Measurements from ENCODE around the gene MTHFD1. TPM values are rescaled to one million over a fixed set of nuclear protein-coding genes. Genes with fewer than 3 reads are reported as not detected.
"Not testable (repeated sequence)": the region's sequence is repeated elsewhere in the genome, so short reads cannot be mapped to it uniquely, and the experiment has no call there.

The MTHFD1 gene
- total RNA-seq: 63.8 TPM
- long read RNA-seq, full-length matches to known transcripts: 162 of 191 reads
- long read RNA-seq, partial matches to known transcripts: 18 of 191 reads
- long read RNA-seq, other reads (novel, unspliced or antisense): 11 of 191 reads

DNA sequence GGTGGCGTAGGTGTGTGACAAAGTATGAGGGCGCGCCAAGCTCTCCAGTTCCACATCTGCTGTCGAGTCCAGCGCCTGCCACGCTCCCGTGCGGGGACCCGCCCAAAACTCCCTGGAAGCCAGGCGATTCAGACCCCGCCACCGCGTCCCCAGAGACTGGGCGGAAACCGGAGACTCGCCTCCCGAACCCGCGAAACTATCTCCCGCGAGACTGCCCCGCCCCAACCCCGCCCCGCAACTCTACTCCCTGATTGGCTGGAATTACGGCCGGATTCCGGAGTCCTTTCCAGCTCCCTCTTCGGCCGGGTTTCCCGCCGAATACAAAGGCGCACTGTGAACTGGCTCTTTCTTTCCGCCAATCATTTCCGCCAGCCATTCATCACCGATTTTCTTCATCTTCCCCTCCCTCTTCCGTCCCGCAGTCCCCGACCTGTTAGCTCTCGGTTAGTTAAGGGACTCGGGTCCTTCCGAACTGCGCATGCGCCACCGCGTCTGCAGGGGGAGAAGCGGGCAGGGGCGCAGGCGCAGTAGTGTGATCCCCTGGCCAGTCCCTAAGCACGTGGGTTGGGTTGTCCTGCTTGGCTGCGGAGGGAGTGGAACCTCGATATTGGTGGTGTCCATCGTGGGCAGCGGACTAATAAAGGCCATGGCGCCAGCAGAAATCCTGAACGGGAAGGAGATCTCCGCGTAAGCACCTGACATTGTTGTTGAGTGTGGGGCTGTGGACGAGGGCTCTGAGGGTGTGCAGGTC, at the start of gene MTHFD1:
Gene MTHFD1 (plus strand): TSS at position 572 of the 751 bp plus-strand sequence. CDS start 75 bp downstream, at position 647.
- ATAC-seq (ENCODE audit: poor library complexity) (peak; percentile 96), DNase-seq (peak; percentile 100)
- intact Hi-C loops (cut with DNase I): no loop called here

DNA sequence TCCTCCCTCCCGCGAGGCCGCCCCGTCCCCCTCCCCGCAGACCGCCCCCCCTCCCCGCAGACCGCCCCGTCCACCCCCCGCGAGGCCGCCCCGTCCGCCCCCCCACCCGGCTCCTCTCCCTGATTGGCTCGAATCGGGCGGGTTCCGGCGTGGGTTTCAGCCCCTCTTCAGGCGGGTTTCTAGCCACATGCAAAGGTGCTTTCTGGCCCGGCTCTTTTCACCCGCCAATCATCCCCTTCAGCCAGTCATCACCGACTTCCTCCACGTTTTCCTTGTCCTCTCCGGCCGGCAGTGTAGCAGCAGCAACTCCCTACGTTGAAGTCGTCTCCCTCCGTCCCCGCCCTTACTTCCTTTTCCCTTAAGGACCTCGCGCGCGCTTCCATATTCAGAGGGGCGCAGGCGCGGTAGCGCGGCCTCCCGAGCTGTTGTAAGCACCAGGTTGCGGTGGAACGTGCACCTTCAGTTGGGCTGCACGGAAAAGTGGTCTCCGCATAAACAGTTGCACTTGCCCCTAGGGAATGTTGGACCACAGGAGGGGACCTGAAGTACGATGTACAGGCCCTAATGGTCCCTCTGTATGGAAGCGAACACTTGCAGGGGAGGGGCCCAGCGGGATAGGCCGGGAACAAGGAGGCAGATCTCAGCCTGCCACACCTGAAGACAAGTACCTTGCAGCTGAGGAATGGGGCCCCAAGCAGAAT, 49.4 kb upstream of the MTHFD1 start:
- ATAC-seq (ENCODE audit: poor library complexity): peak; percentile 95
- intact Hi-C loops (cut with DNase I): no loop called here
- peak; percentile 93 for DNase-seq

DNA sequence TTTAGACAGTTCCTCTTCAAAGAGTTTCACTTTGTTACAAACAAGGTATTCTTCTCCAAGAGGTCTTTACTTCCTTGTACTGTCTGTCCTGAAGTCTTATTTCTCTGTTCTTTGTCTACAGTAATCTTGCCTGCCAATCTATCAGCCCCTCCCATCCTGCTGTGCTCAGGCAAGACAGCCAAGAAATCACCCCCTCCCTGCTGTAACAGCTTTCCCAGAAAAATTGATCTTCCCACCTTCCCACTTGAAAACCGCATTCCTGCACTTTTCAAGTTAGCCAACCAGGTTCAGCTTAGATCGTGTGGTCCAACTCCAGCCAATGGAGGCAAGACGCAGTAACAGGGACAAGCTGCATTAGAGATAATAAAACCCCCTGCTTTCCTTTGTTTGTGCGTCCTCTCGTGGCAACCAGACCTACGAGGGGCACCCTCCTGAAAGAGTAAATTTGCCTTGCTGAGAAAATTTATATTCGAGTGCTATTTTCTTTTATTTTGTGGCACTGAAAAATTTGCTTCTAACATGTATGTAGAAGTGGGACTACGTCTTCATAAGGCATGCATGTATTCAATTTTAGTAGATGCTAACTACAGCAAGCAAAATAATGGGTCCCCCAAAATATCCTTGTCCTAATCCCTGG, 47.5 kb upstream of the MTHFD1 start:
- DNase-seq (no peak), ATAC-seq (ENCODE audit: poor library complexity) (no peak)
- intact Hi-C loops (cut with DNase I): loop anchor here (10.0 kb wide), 1 partner anchor 294 kb away; no protein-coding TSS in a partner anchor

DNA sequence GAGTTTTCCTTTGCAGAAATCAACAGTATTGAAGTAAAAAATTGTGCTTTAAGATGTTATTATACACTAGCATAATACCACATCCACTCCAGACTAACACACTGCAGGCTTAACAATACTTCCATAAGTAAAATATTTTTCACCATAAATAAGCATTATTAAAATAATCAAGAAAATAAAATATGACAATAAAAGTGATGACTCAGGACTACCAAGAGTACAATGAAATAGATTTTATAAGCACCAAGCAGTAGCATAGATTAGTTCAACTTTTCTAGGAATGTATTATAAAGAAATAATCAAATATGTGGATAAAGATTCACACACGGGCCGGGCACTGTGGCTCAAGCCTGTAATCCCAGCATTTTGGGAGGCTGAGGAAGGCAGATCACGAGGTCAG, 40.4 kb upstream of the MTHFD1 start:
- intact Hi-C loops (cut with DNase I): loop anchor here (10.0 kb wide), 1 partner anchor 287 kb away; no protein-coding TSS in a partner anchor
- ATAC-seq (ENCODE audit: poor library complexity): no peak
- no peak for DNase-seq

DNA sequence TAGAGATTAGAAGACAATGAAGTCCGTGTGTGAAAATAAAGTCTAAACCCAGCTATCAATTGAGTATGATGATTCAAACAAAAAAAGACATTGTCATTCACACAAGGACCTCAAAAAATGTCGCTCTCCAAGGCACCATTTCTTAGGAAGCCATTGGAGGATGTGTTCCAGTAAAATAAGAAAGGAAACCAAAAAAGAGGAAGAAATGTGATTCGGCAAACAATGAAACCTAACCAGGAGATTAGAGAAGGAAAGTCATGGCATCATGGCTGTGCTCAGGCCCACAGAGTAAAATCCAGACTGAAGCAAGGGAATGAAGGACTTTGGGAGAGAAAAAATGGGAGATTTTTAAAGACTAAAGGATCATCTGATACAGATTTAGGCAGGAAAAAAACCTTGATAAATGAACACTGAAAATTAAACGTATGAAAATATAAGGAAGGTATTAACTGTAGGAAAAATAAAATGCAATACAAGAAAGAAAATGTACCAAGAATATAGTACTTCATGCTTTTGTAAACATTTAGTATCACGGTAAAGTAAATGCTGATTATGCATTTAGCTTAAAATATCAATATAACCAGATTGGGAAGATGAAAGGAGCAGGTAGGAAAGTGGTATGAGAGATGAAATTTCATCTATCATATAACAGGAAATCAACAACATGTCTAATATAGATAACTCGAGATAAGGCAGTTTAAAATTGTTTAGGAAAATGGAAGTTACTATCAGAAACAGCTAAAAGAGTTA, 38.2 kb upstream of the MTHFD1 start:
- intact Hi-C loops (cut with DNase I): loop anchor here (10.0 kb wide), 1 partner anchor 285 kb away; no protein-coding TSS in a partner anchor
- DNase-seq (no peak), ATAC-seq (ENCODE audit: poor library complexity) (no peak)

DNA sequence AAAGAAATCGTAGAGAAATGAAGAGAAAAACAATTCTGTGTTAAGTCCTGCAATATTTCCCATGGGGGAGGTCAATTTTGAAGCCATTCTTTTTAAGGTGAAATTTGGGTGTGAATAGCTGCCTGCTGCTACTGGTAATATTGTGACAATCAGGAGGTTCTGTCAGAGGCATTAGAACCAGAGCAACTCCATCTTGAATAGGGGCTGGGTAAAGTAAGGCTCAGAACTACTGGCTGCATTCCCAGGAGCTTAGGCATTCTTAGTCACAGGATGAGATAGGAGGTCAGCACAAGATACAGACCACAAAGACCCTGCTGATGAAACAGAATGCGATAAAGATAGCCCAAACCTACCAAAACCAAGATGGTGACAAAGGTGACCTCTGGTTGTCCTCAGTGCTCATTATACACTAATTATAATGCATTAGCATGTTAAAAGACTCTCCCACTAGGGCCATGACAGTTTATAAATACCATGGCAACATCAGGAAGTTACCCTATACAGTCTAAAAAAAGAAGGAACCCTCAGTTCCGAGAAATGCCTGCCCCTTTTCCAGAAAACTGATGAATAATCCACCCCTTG, 24.8 kb upstream of the MTHFD1 start:
- ATAC-seq (ENCODE audit: poor library complexity) (no peak), DNase-seq (no peak)
- intact Hi-C loops (cut with DNase I): no loop called here

DNA sequence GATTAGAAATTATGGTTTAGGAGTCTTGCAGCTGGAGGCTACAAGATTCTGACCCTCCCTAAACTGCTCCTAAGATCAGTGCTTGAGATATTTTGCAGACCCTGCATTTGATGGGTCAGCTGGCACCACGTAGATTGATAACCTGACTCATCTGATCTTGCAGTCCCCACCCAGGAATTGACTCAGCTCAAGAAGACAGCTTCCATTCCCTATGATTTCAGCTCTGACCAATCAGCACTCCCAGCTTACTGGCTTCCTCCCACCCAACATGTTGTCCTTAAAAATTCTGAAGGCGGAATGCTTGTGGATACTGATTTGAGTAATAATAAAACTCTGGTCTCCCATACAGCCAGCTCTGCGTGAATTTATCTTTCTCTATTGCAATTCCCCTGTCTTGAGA, 23.2 kb upstream of the MTHFD1 start:
- ATAC-seq (ENCODE audit: poor library complexity) (no peak), DNase-seq (no peak)
- intact Hi-C loops (cut with DNase I): no loop called here

DNA sequence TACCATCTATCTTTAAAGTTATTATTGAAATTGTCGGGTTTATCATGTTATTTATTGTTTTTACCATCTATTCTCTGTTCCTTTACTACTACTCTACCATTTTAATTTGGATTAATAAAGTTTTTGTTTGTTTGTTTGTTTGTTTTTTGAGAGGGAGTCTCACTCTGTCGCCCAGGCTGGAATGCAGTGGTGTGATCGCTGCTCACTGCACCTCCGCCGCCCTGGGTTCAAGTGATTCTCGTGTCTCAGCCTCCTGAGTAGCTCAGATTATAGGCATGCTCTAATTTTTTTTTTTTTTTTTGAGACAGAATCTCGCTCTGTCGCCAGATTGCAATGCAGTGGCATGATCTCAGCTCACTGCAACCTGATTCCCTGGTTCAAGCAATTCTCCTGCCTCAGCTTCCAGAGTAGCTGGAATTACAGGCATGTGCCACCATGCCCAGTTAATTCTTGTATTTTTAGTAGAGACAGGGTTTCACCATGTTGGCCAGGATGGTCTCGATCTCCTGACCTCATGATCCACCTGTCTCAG, 22.7 kb upstream of the MTHFD1 start:
- intact Hi-C loops (cut with DNase I); DNase-seq; ATAC-seq (ENCODE audit: poor library complexity): not testable (repeated sequence)

DNA sequence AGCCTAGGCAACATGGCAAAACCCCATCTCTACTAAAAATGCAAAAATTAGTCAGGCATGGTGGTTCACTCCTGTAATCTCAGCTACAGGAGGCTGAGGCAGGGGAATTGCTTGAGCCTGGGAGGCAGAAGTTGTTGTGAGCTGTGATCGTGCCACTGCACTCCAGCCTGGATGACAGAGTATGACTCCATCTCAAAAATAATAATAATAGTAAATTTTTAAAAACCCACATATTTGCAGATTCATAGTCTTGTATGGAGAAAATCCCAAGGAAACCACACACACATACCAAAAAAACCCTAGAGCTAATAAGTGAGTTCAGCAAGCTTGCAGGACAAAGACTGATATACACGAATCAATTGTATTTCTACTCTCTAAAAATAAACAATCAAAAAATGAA, 19.0 kb upstream of the MTHFD1 start:
- intact Hi-C loops (cut with DNase I): no loop called here

DNA sequence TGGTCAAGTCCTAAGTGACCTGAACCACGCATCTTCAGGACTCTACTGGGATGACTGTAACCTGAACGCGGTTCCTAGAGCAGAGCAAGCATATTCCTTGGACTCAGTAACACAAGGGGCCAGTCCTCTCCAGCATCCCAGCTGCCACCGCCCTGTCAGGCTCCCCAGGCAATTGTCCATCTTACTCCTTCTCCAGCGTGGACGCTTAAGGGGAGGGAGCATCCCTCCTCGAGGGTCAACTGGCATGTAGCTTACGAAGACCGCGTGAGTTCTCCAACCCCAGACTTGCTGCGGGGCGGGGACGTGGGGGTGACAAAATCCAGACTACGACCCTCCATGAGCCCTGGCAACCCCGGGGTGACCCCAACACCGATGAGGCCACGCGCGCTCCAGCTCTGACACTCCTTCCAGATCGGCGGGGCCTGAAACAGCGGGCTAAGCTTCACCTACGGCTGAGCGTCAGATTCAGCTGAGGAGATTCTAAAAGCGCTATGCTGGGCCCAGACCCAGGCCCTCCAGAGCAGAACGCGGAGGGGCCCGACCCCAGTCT, 846 bp upstream of the MTHFD1 start:
- intact Hi-C loops (cut with DNase I): no loop called here
- peak; percentile 2 for ATAC-seq (ENCODE audit: poor library complexity)
- no peak for DNase-seq

More for the DNA sequence above, 19.0 kb upstream of the MTHFD1 start:
- DNase-seq: no peak
- no peak for ATAC-seq (ENCODE audit: poor library complexity)

DNA sequence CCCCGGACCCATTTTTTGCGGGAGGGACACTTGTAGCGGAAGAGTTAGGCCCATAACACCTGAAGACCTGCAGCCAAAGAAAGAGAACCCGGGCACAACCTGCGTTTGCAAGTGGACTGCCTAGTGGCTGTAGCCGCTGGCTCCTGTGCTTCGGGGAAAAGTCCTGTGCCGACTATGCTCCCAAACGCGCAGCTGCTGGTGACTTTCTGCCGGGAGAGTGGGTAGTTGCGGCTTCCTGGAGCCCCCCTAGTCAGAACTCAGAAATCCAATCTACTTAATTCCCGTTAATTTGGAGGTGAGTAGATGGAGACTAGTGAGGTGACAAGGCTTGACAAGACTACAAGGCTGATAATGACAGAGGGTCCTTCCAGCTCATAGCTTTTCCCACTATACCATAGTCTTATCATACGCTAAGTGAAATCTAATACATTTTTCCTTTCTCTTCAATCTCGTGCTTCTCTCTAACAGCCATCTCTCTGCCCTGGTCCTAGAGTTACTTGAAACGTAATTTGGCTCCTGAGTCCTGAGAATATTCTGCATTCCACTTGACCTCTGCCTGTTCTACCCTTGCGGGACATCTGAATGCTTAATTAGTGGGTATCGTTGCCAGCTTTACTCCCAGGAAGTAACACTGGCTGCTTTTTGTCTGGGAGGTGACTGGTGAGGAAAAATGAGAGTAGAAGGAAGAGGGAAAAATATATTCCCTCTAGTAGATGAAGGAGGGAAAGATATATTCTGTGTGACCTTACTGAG, 556 bp downstream of the MTHFD1 start:
- intact Hi-C loops (cut with DNase I): no loop called here
- peak; percentile 52 for DNase-seq
- ATAC-seq (ENCODE audit: poor library complexity): peak; percentile 40

DNA sequence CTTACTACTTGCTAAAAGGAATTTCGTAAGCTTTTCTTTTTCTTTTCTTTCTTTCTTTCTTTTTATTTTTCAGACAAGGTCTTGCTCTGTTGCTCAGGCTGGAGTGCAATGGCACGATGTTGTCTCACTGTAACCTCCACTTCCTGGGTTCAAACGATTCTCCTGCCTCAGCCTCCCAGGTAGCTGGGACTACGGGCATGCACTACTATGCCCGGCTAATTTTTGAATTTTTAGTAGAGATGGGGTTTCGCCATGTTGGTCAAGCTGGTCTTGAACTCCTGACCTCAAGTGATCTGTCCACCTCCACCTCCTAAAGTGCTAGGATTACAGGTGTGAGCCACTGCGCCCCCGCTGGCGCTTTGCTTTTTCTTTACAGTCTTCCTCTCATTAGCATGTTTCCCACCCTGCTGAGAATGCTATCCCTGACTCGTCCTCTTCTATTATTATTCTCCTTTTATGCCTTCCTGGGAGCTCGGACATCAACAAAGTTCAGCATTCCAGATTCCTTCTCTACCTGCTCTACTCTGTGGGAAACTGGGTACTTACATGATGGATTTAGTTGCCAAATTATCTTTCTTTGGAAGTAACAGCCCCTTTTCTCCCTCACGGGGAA, 3.1 kb downstream of the MTHFD1 start:
- DNase-seq: no peak
- ATAC-seq (ENCODE audit: poor library complexity): no peak
- intact Hi-C loops (cut with DNase I): no loop called here

DNA sequence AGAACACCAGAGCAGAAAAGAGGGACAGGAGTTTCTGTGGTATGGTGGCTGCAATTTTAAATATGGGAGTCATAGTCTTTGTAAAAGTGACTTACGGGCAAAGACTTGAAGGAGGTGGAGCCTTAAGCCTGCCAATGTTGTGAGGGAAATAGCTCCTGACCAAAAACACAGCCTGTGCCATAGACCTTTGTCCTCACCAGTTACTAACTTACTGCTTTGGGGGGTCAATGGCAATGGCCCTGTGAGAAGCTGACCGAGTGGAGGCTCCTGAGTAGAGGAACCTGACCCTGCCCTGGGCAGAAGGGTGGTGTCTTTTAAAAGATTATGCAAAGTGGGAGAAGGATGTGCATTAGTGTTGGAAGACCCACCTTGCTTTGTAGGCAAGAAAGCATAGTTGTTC, 3.8 kb downstream of the MTHFD1 start:
- intact Hi-C loops (cut with DNase I): no loop called here
- no peak for DNase-seq
- ATAC-seq (ENCODE audit: poor library complexity): no peak

DNA sequence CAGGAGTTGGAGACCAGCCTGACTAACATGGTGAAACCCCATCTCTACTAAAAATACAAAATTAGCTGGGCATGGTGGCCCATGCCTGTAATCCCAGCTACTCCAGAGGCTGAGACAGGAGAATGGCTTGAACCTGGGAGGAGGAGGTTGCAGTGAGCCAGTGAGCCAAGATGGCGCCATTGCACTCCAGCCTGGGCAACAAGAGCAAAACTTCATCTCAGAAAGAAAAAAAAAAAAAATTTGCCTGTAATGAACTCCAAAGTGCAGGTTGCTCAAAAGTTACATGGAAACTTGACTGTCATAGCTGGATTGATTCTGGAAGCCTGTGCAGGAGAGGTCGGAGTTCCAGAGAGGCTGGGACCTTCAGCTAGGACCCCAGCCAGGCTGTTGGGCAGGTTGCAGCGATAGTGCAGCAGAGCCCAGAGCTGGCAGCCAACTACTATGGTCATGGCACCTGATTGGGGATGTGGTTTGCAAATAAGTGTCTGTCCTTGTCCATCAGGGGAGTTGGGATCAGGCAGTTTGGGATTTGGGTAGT, 5.1 kb downstream of the MTHFD1 start:
- DNase-seq; intact Hi-C loops (cut with DNase I); ATAC-seq (ENCODE audit: poor library complexity): not testable (repeated sequence)

DNA sequence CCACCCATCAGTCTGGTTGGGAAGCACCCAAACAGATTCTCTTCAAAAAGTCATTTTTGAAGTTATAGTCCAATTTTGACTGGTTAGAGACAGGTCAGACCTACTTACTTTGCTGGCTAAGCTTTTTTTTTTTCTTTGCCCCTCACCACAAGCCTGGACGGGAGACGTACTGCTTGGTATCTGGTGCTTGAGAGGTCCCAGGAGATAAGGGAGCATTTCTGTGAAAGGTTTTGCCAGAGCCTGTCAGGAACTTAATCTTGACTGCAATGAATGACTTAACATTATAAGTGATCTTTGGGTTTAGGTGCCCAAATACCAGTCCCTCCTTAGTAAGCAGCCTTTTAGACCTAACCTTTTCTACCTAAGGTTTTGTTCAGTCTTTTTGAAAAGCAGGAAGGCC, 6.3 kb downstream of the MTHFD1 start:
- ATAC-seq (ENCODE audit: poor library complexity): no peak
- no peak for DNase-seq
- intact Hi-C loops (cut with DNase I): no loop called here

DNA sequence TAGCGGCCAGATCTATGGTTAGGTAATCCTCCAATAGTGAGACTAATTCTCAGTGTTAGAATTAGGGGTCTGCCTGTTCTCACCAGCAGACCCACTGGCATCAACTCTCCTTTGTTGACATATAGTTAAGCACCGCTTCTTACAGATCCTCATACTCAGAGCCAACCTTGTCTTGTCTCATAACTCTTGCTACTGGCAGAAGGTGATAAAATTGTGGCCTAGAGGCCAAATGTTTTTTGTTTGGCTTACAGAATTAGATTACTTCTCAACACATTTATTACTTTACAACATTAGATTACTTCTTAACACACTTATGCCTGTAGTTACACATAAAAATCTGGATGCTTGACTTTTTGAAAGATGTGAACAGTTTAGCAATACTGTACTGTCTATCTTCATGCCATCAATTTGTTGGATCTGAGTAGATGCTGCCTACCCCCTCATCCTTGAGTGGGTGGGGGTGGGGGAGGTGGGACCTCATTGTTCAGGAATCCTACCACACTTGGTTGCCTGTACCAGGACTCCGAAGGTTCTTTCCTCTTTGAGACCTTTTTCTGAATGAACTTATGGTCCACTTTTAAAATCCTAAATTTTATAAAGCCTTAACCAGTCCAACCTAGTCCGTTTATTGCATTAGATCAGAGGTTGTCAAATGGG, 7.0 kb downstream of the MTHFD1 start:
- ATAC-seq (ENCODE audit: poor library complexity): no peak
- intact Hi-C loops (cut with DNase I): no loop called here
- DNase-seq: no peak

Measured in Right ventricle myocardium superior (tissue), 1 donor.